Measurements from ENCODE around the gene PCSK7. TPM values are rescaled to one million over a fixed set of nuclear protein-coding genes. Genes with fewer than 3 reads are reported as not detected.

The PCSK7 gene
- total RNA-seq, 2 experiments from 2014 or later = 98.8 to 107 TPM

DNA sequence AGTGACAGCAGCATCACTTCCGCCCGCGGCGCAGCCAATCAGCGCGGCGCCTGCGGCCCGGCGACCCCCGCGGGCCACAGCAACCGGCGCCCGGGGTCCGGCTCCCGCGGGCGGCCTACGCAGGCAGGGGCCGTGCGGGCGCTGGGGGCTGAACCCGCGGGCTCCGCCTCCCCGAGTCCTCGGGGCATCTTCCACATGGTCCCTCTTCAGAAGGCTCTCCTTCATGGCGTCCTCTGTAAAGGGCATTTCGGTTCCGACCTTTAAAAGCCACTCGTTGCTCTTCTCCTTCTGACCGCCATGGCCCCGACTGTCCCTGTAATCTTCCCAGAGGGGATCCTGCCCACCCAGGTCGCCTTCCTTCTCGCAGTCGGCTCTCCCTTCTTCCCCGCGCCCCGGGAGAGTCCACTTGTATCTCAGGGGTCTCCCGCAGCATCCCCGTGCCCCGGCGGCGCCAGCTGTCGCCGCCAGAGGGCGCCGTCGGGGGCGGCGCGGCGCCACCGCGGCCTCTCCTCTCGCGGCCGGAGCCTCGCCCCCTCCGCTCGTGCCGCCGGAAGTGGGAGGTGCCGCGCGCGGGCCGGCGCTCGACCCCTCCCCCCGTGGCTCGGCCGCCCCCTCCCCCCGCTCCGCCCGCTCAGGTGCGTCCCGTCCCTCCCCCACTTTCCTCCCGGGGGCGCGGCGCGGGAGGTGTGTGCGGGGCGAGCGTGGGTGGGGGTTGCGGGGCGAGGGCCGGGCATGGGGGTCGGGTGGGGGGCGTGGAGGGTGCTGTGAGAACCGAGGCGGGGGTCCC is 412 bp upstream of the PCSK7 start, which contains the start of gene RNF214:
Gene RNF214 (plus strand): TSS at position 580 of the 787 bp plus-strand sequence. CDS start 1,602 bp downstream, outside the sequence.
- H3K27ac Mint-ChIP-seq = peak within 1 kb of the TSS; percentile 98
- peak; percentile 73 for ATAC-seq
- DNase-seq = peak; percentile 71
- intact Hi-C loops (cut with micrococcal nuclease) = loop anchor here (5.0 kb wide), 2 partner anchors 35 to 55 kb away; partner anchors contain the start of gene SIDT2
- H3K36me3 Mint-ChIP-seq (ENCODE audit: low read depth) = peaks cover 25% of the 10 kb centered on the region
- H3K4me1 Mint-ChIP-seq (ENCODE audit: low read depth) = peaks cover 34% of the 10 kb centered on the region
- CTCF ChIA-PET = interaction anchor here (0.8 to 11.6 kb wide), 7 partner anchors 13 to 481 kb away, joined by 4 to 125 read pairs (median 4); partner anchors contain the start of genes CEP164 and SIDT2
- no peaks in the 10 kb centered on the region for H3K9me3 Mint-ChIP-seq
- TF ChIP-seq CTCF (IDR thresholded peaks at IDR 0.05) = peak; percentile 93
- peak within 1 kb of the TSS; percentile 94 for H3K4me3 Mint-ChIP-seq
- no peaks in the 10 kb centered on the region for H3K27me3 Mint-ChIP-seq
- POLR2A ChIA-PET = interaction anchor here (1.2 to 4.0 kb wide), 4 partner anchors 21 to 769 kb away, joined by 3 to 29 read pairs (median 10); partner anchors contain the start of genes PAFAH1B2 and SIDT2

DNA sequence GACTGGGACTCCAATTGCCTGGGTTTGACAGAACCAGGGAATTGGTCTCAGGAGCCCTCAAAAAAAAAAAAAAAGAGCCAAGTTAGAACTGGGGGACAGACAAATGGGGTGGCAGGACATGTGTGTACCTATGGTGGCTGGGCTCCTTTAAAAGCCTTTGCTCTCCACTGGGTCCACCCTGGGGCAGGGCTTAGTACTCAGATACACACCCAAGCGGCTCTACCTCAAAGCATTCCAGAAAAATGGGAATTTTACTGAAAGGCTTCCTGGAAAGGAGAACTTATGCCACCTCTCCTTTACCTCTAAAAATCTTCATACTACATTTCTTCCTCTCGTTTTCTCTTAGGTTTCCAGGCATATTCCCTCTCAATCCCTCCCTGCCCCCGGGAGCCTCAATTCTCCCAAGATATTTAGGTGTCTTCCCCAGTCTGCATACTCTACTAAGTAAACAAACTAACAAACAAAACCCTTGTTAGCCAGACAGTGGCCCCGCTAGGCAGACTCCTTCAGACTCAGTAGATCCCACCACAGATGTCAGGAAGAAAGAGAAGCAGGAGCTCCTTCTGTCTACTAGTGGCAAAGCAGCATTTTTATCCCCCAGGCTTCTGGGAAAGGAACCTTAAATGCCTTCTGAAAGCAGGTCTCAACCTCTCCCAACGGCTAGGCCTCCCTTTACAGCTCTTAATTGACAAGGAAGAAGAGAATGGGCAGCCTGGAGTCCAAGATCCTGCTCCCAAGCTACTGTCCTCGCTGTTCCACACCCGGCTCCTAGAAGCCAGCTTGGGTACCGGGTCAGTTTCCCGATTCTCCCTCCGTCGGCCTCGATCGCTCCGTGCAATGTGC is 653 bp downstream of the PCSK7 start:
- H3K4me3 Mint-ChIP-seq = peak overlapping the region; percentile 94
- intact Hi-C loops (cut with micrococcal nuclease) = loop anchor here (5.0 kb wide), 2 partner anchors 36 to 54 kb away; partner anchors contain the start of gene SIDT2

DNA sequence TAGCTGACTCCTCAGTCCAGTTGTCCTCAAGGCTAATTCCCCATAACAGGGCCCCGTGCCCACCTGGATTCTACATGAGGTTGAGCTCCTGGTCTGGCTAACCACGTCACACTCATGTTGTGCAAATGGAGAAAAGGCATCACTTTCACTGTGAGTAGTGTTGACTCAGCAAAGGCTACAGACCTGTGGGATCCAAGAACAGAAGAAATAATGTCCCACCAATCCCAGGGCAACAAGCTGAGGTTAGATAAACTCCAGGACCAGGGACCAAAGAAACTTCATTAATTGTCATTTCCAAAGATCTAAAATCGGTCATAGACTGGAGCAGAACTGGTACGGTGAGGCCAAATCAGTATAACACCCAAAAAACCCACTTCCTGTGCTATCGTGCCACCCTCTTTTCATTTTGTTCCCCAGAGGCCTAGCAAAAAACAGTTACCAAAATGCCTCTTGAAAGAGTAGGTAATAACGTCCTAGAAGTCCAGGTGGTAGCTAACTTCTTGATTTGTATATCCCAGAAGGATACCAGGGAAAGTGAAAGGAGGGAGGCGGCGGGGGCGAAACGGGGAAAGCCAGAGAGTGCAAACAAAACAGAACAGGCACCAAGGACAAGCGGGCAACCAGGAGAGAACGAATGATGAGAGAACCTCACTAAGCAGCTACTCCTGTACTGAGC is 1.4 kb downstream of the PCSK7 start:
- peak overlapping the region; percentile 94 for H3K4me3 Mint-ChIP-seq
- ChIA-PET POLR2A (interaction anchor here (0.7 to 4.0 kb wide), 17 partner anchors 9 to 1028 kb away, joined by 3 to 29 read pairs (median 3); partner anchors contain the start of genes CEP164, PAFAH1B2, SIDT2 and SIK3), CTCF (interaction anchor here (0.6 to 11.6 kb wide), 9 partner anchors 9 to 1009 kb away, joined by 3 to 125 read pairs (median 3); partner anchors contain the start of gene SIDT2)
- peak; percentile 59 for ATAC-seq
- H3K27me3 Mint-ChIP-seq = no peaks in the 10 kb centered on the region
- DNase-seq = peak; percentile 79
- no peak for TF ChIP-seq CTCF (IDR thresholded peaks at IDR 0.05)
- no peaks in the 10 kb centered on the region for H3K9me3 Mint-ChIP-seq
- intact Hi-C loops (cut with micrococcal nuclease) = loop anchor here (5.0 kb wide), 2 partner anchors 37 to 53 kb away; partner anchors contain the start of gene SIDT2
- peak overlapping the region; percentile 98 for H3K27ac Mint-ChIP-seq
- peaks cover 38% of the 10 kb centered on the region for H3K36me3 Mint-ChIP-seq (ENCODE audit: low read depth)
- H3K4me1 Mint-ChIP-seq (ENCODE audit: low read depth) = peaks cover 42% of the 10 kb centered on the region

More for the DNA sequence above, 653 bp downstream of the PCSK7 start:
- POLR2A ChIA-PET = interaction anchor here (0.7 to 4.0 kb wide), 14 partner anchors 10 to 1028 kb away, joined by 3 to 29 read pairs (median 4); partner anchors contain the start of genes CEP164, PAFAH1B2, SIDT2 and SIK3
- TF ChIP-seq CTCF (IDR thresholded peaks at IDR 0.05) = no peak
- no peaks in the 10 kb centered on the region for H3K9me3 Mint-ChIP-seq
- peaks cover 42% of the 10 kb centered on the region for H3K4me1 Mint-ChIP-seq (ENCODE audit: low read depth)
- peak overlapping the region; percentile 98 for H3K27ac Mint-ChIP-seq
- H3K36me3 Mint-ChIP-seq (ENCODE audit: low read depth) = peaks cover 36% of the 10 kb centered on the region
- peak; percentile 10 for ATAC-seq
- DNase-seq = peak; percentile 37
- H3K27me3 Mint-ChIP-seq = no peaks in the 10 kb centered on the region
- CTCF ChIA-PET = interaction anchor here (0.7 to 11.6 kb wide), 13 partner anchors 10 to 1008 kb away, joined by 3 to 125 read pairs (median 4); partner anchors contain the start of genes CEP164 and SIDT2

GRCh38 chr11:117229931-117230285 is 2.0 kb downstream of the PCSK7 start:
- TF ChIP-seq CTCF (IDR thresholded peaks at IDR 0.05) = no peak
- H3K27ac Mint-ChIP-seq = peak overlapping the region; percentile 98
- no peaks in the 10 kb centered on the region for H3K9me3 Mint-ChIP-seq
- POLR2A ChIA-PET = interaction anchor here (0.7 to 4.0 kb wide), 12 partner anchors 8 to 749 kb away, joined by 3 to 29 read pairs (median 4); partner anchors contain the start of genes PAFAH1B2, SIDT2, SIK3 and TAGLN
- intact Hi-C loops (cut with micrococcal nuclease) = loop anchor here (5.0 kb wide), 2 partner anchors 37 to 53 kb away; partner anchors contain the start of gene SIDT2
- peaks cover 41% of the 10 kb centered on the region for H3K36me3 Mint-ChIP-seq (ENCODE audit: low read depth)
- peak overlapping the region; percentile 94 for H3K4me3 Mint-ChIP-seq
- DNase-seq (no peak), ATAC-seq (peak; percentile 12)
- H3K27me3 Mint-ChIP-seq = no peaks in the 10 kb centered on the region
- CTCF ChIA-PET = interaction anchor here (0.6 to 11.6 kb wide), 6 partner anchors 9 to 1009 kb away, joined by 3 to 125 read pairs (median 4); partner anchors contain the start of gene SIDT2
- H3K4me1 Mint-ChIP-seq (ENCODE audit: low read depth) = peaks cover 42% of the 10 kb centered on the region
